B cell (primary cell): Measurements from ENCODE around the gene OR52B2. TPM values are rescaled to one million over a fixed set of nuclear protein-coding genes. Genes with fewer than 3 reads are reported as not detected.

Experiments used
- ATAC-seq: fragments of 200-7000 bp; cut with Tn5 transposase; one replicate; pipeline ENCODE4 v1.10.0; 2021; ENCODE audit warnings: low read depth, mild to moderate bottlenecking, moderate number of reproducible peaks, moderate library complexity
- CTCF ChIA-PET: fragments of 350-600 bp; sonication (Branson Sonifier 250); formaldehyde crosslinking; loops from one replicate; lab custom pipeline; 2021; ENCODE audit warnings: antibody characterized with exemption, inconsistent platforms; lab: Charles Lee
- POLR2A ChIA-PET: fragments of 350-600 bp; sonication (Branson Sonifier 250); formaldehyde crosslinking; loops from one replicate; lab custom pipeline; 2021; ENCODE audit warnings: antibody characterized with exemption; lab: Charles Lee
- DNase-seq: peaks from one replicate; pipeline ENCODE4 v3.0.0; 2013
- H2AFZ ChIP-seq: 2 replicates; pipeline ENCODE4 v1.6.1; 2012; ENCODE audit warnings: mild to moderate bottlenecking, low read depth, low read length; ENCODE audit not compliant: insufficient read depth, poor library complexity, severe bottlenecking
- H3K27ac ChIP-seq, 2 donors: 1 replicate in 1 of 2; 2 replicates in 1 of 2; pipeline ENCODE4 v1.5.1; 2012 to 2013; ENCODE audit warnings: low read length in 2 of 2, mild to moderate bottlenecking in 2 of 2, moderate library complexity in 1 of 2
- H3K27me3 ChIP-seq, 4 experiments: fragments of 200-600 bp in 1 of 4; sonication (generic) in 1 of 4; replicated peaks in 1 of 4; 1 replicate in 2 of 4; 2 replicates in 2 of 4; pipeline versions ENCODE4 v1.6.1 to v1.7.0; 2013 to 2016; ENCODE audit warnings: low read length in 3 of 4, mild to moderate bottlenecking in 2 of 4, mixed read lengths in 1 of 4, moderate library complexity in 1 of 4; ENCODE audit not compliant: insufficient read depth in 4 of 4, control insufficient read depth in 3 of 4; ENCODE audit errors: control extremely low read depth in 1 of 4
- H3K36me3 ChIP-seq, 2 experiments: replicated peaks in 1 of 2; 1 replicate in 1 of 2; 2 replicates in 1 of 2; pipeline versions ENCODE4 v1.6.1 to v1.7.1; 2013; ENCODE audit warnings: low read length in 1 of 2; ENCODE audit not compliant: insufficient read depth in 2 of 2, control insufficient read depth in 1 of 2; ENCODE audit errors: control extremely low read depth in 1 of 2, extremely low read depth in 1 of 2
- H3K4me1 ChIP-seq, 2 donors: fragments of 200-600 bp in 1 of 2; sonication (generic) in 1 of 2; 1 replicate in 1 of 2; 2 replicates in 1 of 2; pipeline versions ENCODE4 v1.5.1 to v1.6.1; 2013 to 2017; ENCODE audit warnings: low read length in 2 of 2; ENCODE audit not compliant: control insufficient read depth in 2 of 2, insufficient read depth in 2 of 2
- H3K4me2 ChIP-seq: replicated peaks from 2 replicates; pipeline ENCODE3; 2012; ENCODE audit warnings: mild to moderate bottlenecking, low read depth, low read length; ENCODE audit not compliant: poor library complexity, severe bottlenecking
- H3K4me3 ChIP-seq, 5 experiments: fragments of 200-600 bp in 1 of 5; sonication (generic) in 1 of 5; 1 replicate in 3 of 5; 2 replicates in 2 of 5; pipeline versions ENCODE4 v1.5.1 to v1.7.0; 2011 to 2016; ENCODE audit warnings: low read length in 4 of 5, mild to moderate bottlenecking in 4 of 5, low read depth in 2 of 5, control low read depth in 1 of 5, moderate library complexity in 1 of 5; ENCODE audit not compliant: insufficient read depth in 1 of 5; ENCODE audit errors: control extremely low read depth in 1 of 5, extremely low read depth in 1 of 5
- H3K79me2 ChIP-seq: fragments of 200-600 bp; sonication (generic); one replicate; pipeline ENCODE4 v1.6.0; 2016; ENCODE audit warnings: low read length; ENCODE audit not compliant: control insufficient read depth, insufficient read depth
- H3K9ac ChIP-seq: fragments of 200-600 bp; sonication (generic); 2 replicates; pipeline ENCODE4 v1.6.1; 2017; ENCODE audit warnings: mild to moderate bottlenecking, low read length, moderate library complexity
- H3K9me3 ChIP-seq, 3 donors: one replicate each; pipeline versions ENCODE4 v1.6.1 to v1.7.1; 2013; ENCODE audit warnings: low read length in 2 of 3; ENCODE audit not compliant: control insufficient read depth in 2 of 3, insufficient read depth in 1 of 3; ENCODE audit errors: control extremely low read depth in 1 of 3
- H4K20me1 ChIP-seq: 2 replicates; pipeline ENCODE4 v1.6.0; 2012; ENCODE audit warnings: mild to moderate bottlenecking, low read length; ENCODE audit not compliant: insufficient read depth, control insufficient read depth, poor library complexity, severe bottlenecking
- H3K27ac Mint-ChIP-seq: one replicate; pipeline ENCODE4 v1.8.0; 2021; ENCODE audit warnings: mixed read lengths
- H3K27me3 Mint-ChIP-seq: one replicate; pipeline ENCODE4 v1.8.0; 2021; ENCODE audit warnings: mixed read lengths
- H3K4me1 Mint-ChIP-seq: one replicate; pipeline ENCODE4 v1.8.0; 2021; ENCODE audit warnings: mixed read lengths
- H3K4me3 Mint-ChIP-seq: one replicate; pipeline ENCODE4 v1.8.0; 2021; ENCODE audit warnings: mixed read lengths
- H3K9me3 Mint-ChIP-seq: one replicate; pipeline ENCODE4 v1.8.0; 2022; ENCODE audit warnings: mixed read lengths; ENCODE audit not compliant: insufficient read depth
- EZH2 ChIP-seq: IDR thresholded peaks from 2 replicates; pipeline ENCODE4 v1.6.1; 2012; ENCODE audit warnings: borderline replicate concordance, low read depth, mild to moderate bottlenecking, moderate library complexity, low read length; ENCODE audit not compliant: insufficient read depth, poor library complexity, severe bottlenecking
- WGBS: methylation state at CpG from one replicate; pipeline ENCODE4 v1.1.5; 2013; ENCODE audit warnings: missing lambda C conversion rate; ENCODE audit not compliant: insufficient coverage; 5-methylcytosine and 5-hydroxymethylcytosine counted together
- intact Hi-C: fragments of 100-400 bp; cut with micrococcal nuclease; formaldehyde crosslinking; loops from one replicate; pipeline ENCODE4 v1.10.0; 2022
- polyA plus RNA-seq: library from polyadenylated mRNA; depleted of rRNA; stranded (reverse); fragments of >200 nt; gene quantifications from 2 replicates; pipeline ENCODE4 v1.2.3, GENCODE V29; 2012
- total RNA-seq, 2 donors: library from RNA; stranded (reverse); fragments of 120-200 nt in 1 of 2; gene quantifications; 1 replicate in 1 of 2; 2 replicates in 1 of 2; pipeline versions ENCODE4 v1.2.3 to v1.2.4, GENCODE V29; 2013 to 2022
- TF ChIP-seq, protein P1 (sequence below): fragments of 200-600 bp; IDR thresholded peaks from one replicate; pipeline ENCODE4 v1.8.0; 2022; ENCODE audit warnings: antibody characterized with exemption, mild to moderate bottlenecking

The OR52B2 gene
- total and polyA plus RNA-seq, 2 donors (not counting 1 experiment from before 2014, with no cell fraction given) = not detected

DNA sequence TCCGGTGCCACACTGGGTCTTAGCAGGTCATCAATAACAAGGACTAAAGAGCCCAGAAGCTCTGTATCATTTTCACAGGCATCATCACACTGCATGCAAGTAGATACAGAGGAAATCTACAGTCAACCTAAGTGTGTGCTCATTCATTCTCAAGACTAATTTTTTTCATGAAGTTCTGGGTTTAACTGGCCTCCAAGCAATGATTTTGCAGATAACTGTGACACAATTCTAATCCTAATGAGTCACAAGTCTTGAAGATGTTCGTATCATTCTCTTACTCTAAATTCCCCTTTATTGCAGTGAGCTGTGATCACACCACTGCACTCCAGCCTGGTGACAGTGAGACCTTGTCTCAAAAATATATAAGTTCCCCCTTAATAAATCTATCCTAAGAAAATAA lies 31.4 kb upstream of the OR52B2 start:
- H3K36me3 ChIP-seq = no peaks in the 10 kb centered on the region
- H3K4me1 ChIP-seq = peaks cover 0 to 3% of the 10 kb centered on the region in 2 donors
- Mint-ChIP-seq H3K27me3 (no peaks in the 10 kb centered on the region), H3K4me1 (peaks cover 9% of the 10 kb centered on the region), H3K27ac (no peak overlapping the region), H3K9me3 (no peaks in the 10 kb centered on the region), H3K4me3 (no peak overlapping the region)
- no peak overlapping the region for H3K9ac ChIP-seq
- no peaks in the 10 kb centered on the region for H3K9me3 ChIP-seq
- DNase-seq (no peak), ATAC-seq (no peak)
- TF ChIP-seq, protein P1, sequence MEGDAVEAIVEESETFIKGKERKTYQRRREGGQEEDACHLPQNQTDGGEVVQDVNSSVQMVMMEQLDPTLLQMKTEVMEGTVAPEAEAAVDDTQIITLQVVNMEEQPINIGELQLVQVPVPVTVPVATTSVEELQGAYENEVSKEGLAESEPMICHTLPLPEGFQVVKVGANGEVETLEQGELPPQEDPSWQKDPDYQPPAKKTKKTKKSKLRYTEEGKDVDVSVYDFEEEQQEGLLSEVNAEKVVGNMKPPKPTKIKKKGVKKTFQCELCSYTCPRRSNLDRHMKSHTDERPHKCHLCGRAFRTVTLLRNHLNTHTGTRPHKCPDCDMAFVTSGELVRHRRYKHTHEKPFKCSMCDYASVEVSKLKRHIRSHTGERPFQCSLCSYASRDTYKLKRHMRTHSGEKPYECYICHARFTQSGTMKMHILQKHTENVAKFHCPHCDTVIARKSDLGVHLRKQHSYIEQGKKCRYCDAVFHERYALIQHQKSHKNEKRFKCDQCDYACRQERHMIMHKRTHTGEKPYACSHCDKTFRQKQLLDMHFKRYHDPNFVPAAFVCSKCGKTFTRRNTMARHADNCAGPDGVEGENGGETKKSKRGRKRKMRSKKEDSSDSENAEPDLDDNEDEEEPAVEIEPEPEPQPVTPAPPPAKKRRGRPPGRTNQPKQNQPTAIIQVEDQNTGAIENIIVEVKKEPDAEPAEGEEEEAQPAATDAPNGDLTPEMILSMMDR = no peak
- no peak for TF ChIP-seq EZH2
- H3K79me2 ChIP-seq = no peaks in the 10 kb centered on the region
- POLR2A ChIA-PET = no interaction called here
- CTCF ChIA-PET = no interaction called here
- no peaks in the 10 kb centered on the region for H3K27me3 ChIP-seq
- 83% methylated on average over 1 of the region's 2 CpGs for WGBS
- intact Hi-C loops = no loop called here
- no peak overlapping the region for H3K4me3 ChIP-seq
- H3K27ac ChIP-seq = no peak overlapping the region
- no peak overlapping the region for H3K4me2 ChIP-seq
- no peak overlapping the region for H2AFZ ChIP-seq
- H4K20me1 ChIP-seq = no peaks in the 10 kb centered on the region

DNA sequence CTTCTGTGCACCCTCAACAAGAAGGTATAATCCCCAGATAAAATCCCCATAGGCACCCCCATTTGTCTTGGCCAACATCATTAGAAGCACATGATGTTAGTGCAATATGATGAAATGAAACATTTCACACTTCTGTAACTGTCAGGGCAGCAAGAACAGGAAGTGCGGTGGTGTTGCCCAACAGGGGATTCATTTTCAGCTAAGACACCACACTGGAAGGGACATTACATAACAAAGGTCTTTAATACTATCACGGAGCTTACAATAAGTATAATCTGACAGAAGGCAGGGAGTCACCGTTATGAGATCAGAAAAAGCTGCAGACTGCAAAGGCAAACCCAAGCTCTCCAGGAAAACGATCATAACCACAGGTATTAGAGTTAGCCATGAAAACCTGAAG lies 30.8 kb upstream of the OR52B2 start:
- ATAC-seq (no peak), DNase-seq (no peak)
- ChIA-PET POLR2A (no interaction called here), CTCF (no interaction called here)
- Histone ChIP-seq H4K20me1 (no peaks in the 10 kb centered on the region), H3K27ac (no peak overlapping the region), H3K79me2 (no peaks in the 10 kb centered on the region), H3K4me2 (no peak overlapping the region), H3K27me3 (no peaks in the 10 kb centered on the region), H3K9ac (no peak overlapping the region), H2AFZ (no peak overlapping the region), H3K4me1 (peaks cover 0 to 3% of the 10 kb centered on the region in 2 donors), H3K4me3 (no peak overlapping the region), H3K36me3 (no peaks in the 10 kb centered on the region), H3K9me3 (no peaks in the 10 kb centered on the region)
- Mint-ChIP-seq H3K4me3 (no peak overlapping the region), H3K27ac (no peak overlapping the region), H3K4me1 (peaks cover 9% of the 10 kb centered on the region), H3K9me3 (no peaks in the 10 kb centered on the region), H3K27me3 (no peaks in the 10 kb centered on the region)
- intact Hi-C loops = no loop called here
- WGBS = 92% methylated on average over 2 of the region's 4 CpGs
- TF ChIP-seq EZH2 = no peak
